A673 (cell line): Measurements from ENCODE around the gene MED28. TPM values are rescaled to one million over a fixed set of nuclear protein-coding genes. Genes with fewer than 3 reads are reported as not detected.

ENCODE experiments used
- Bru-seq: library from RNA; stranded (reverse); fragments of 400-500 nt; gene quantifications from one replicate; lab custom pipeline; 2021; lab: Mats Ljungman, UMichigan
- BruChase-seq, 2 experiments: library from RNA; stranded (reverse); fragments of 400-500 nt; gene quantifications; one replicate each; lab custom pipeline; 2021; lab: Mats Ljungman, UMichigan
- BruUV-seq: library from RNA; stranded (reverse); fragments of 400-500 nt; replicated peaks from 2 replicates; lab custom pipeline; 2021; lab: Mats Ljungman, UMichigan
- CTCF ChIA-PET: fragments of 300-600 bp; sonication (Branson Sonifier 250); formaldehyde crosslinking; loops from one replicate; lab custom pipeline; 2022; ENCODE audit warnings: antibody characterized with exemption; lab: Charles Lee
- POLR2A ChIA-PET: fragments of 300-600 bp; sonication (Branson Sonifier 250); formaldehyde crosslinking; loops from one replicate; lab custom pipeline; 2022; ENCODE audit warnings: antibody characterized with exemption; ENCODE audit not compliant: low non-redundant PET; lab: Charles Lee
- DNase-seq: peaks from one replicate; pipeline ENCODE4 v3.0.0-alpha.2; 2015; ENCODE audit warnings: low spot score
- H3K27ac ChIP-seq: fragments of 200-600 bp; sonication (generic); 2 replicates; pipeline ENCODE4 v1.5.1; 2016; ENCODE audit warnings: mixed run types, low read depth, mild to moderate bottlenecking, mixed read lengths, antibody characterized with exemption, low read length; ENCODE audit not compliant: poor library complexity, severe bottlenecking
- H3K27me3 ChIP-seq: fragments of 200-600 bp; sonication (generic); replicated peaks from 2 replicates; pipeline ENCODE4 v1.6.1; 2017; ENCODE audit warnings: mixed run types, low read depth, mild to moderate bottlenecking, mixed read lengths, antibody characterized with exemption, low read length; ENCODE audit not compliant: insufficient read depth, poor library complexity
- H3K36me3 ChIP-seq: fragments of 200-600 bp; sonication (generic); 2 replicates; pipeline ENCODE4 v1.6.1; 2016; ENCODE audit warnings: mixed run types, mild to moderate bottlenecking, mixed read lengths, antibody characterized with exemption, low read length; ENCODE audit not compliant: insufficient read depth, poor library complexity, severe bottlenecking
- H3K4me1 ChIP-seq: fragments of 200-600 bp; sonication (generic); 2 replicates; pipeline ENCODE4 v1.6.1; 2017; ENCODE audit warnings: mixed run types, mild to moderate bottlenecking, mixed read lengths, antibody characterized with exemption, low read length; ENCODE audit not compliant: insufficient read depth, poor library complexity, severe bottlenecking
- H3K4me3 ChIP-seq: fragments of 200-600 bp; sonication (generic); 2 replicates; pipeline ENCODE4 v1.5.1; 2016; ENCODE audit warnings: low read depth, mixed run types, mild to moderate bottlenecking, mixed read lengths, low read length; ENCODE audit not compliant: poor library complexity, severe bottlenecking
- H3K9me3 ChIP-seq: fragments of 200-600 bp; sonication (generic); 2 replicates; pipeline ENCODE4 v1.6.1; 2016; ENCODE audit warnings: mixed run types, low read depth, mild to moderate bottlenecking, mixed read lengths, antibody characterized with exemption, low read length; ENCODE audit not compliant: poor library complexity, severe bottlenecking
- EZH2 ChIP-seq: fragments of 200-600 bp; sonication (generic); IDR thresholded peaks from 2 replicates; pipeline ENCODE4 v1.6.1; 2017; ENCODE audit warnings: borderline replicate concordance, low read depth, mild to moderate bottlenecking, mixed read lengths, antibody characterized with exemption, low read length; ENCODE audit not compliant: poor library complexity, severe bottlenecking
- intact Hi-C: fragments of 100-400 bp; cut with micrococcal nuclease; formaldehyde crosslinking; loops from one replicate; pipeline ENCODE4 v1.10.0; 2022; ENCODE audit not compliant: unreplicated experiment
- long read RNA-seq: library from polyadenylated mRNA; stranded (forward); transcript quantifications from one replicate; pipeline ENCODE4 v2.0.0, GENCODE V29; 2022
- total RNA-seq: library from RNA; stranded (reverse); gene quantifications from 2 replicates; pipeline ENCODE4 v1.2.3, GENCODE V29; 2021
- TF ChIP-seq, protein P1 (sequence below): fragments of 300-800, 200-600 bp; sonication (generic); conservative IDR thresholded peaks from 2 replicates; pipeline ENCODE4 v1.5.1; 2017; ENCODE audit warnings: low read depth, mild to moderate bottlenecking, antibody characterized with exemption, low read length, moderate library complexity, mixed read lengths

The MED28 gene, protein sequence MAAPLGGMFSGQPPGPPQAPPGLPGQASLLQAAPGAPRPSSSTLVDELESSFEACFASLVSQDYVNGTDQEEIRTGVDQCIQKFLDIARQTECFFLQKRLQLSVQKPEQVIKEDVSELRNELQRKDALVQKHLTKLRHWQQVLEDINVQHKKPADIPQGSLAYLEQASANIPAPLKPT
- total RNA-seq (46.6 and 48.8 TPM in 2 replicates), Bru-seq, nascent RNA (percentile 93 among the genes with signal in this experiment), BruChase-seq, experiment 1, labeled RNA remaining after a 2-hour chase (percentile 98 among the genes with signal in this experiment), BruChase-seq, experiment 2, labeled RNA remaining after a 6-hour chase (percentile 96 among the genes with signal in this experiment)
- long read RNA-seq, full-length matches to known transcripts, result 68 of 71 reads
- long read RNA-seq, partial matches to known transcripts, result 0 of 71 reads
- long read RNA-seq, other reads (novel, unspliced or antisense), result 3 of 71 reads

DNA sequence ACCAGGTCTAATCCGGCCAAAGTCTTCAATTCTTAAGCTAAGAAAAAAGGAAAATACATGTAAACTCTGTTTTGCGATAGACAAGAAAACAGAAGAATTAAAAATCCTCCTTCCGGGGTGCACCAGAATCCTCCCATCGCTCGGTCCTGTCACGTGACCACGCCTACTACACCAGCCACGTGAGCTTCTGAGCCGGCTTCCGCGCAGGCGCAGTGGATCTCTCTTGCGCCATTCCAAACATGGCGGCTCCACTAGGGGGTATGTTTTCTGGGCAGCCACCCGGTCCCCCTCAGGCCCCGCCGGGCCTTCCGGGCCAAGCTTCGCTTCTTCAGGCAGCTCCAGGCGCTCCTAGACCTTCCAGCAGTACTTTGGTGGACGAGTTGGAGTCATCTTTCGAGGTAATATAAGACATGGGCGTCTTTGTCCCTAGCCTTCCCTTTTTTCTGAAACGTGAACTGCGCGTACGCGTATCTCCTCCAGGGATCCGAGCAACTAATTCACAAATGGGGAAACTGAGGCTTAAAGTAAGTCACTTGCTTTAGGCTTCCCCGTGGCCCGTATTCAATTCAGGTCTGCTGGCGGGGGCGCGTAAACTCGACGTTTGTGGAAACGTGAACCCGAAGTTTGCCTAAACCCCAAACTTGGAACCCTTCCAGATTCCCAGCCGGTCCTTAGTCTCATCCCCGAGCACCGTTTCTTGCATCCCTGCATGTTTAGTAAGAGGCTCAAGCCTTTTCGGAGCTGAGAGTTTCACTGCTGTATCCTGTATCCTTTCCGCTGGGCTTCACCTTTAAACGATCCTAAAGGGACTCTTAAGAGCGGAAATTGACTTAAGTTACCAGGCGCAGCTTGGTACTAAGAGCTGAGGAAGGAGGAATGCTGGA lies at the start of gene MED28:
MED28 (plus strand) TSS at position 226 of the 884 bp plus-strand sequence; CDS start at position 240, 14 bp downstream.
- H3K4me1 ChIP-seq, result peaks cover 10% of the 10 kb centered on the region
- peak within 1 kb of the TSS; percentile 86 for H3K27ac ChIP-seq
- DNase-seq, result peak; percentile 97
- POLR2A ChIA-PET, result interaction anchor here (0.6 to 0.7 kb wide), 2 partner anchors 257 to 1087 kb away, joined by 4 to 11 read pairs; no protein-coding TSS in a partner anchor
- intact Hi-C loops, result loop anchor here (10.0 kb wide), 1 partner anchor 190 kb away; no protein-coding TSS in a partner anchor
- TSS peak; percentile 86 for BruUV-seq
- H3K9me3 ChIP-seq, result no peaks in the 10 kb centered on the region
- H3K36me3 ChIP-seq, result peaks cover 12% of the 10 kb centered on the region
- CTCF ChIA-PET, result no interaction called here
- H3K27me3 ChIP-seq, result no peaks in the 10 kb centered on the region
- TF ChIP-seq EZH2, result no peak
- TF ChIP-seq, protein P1, sequence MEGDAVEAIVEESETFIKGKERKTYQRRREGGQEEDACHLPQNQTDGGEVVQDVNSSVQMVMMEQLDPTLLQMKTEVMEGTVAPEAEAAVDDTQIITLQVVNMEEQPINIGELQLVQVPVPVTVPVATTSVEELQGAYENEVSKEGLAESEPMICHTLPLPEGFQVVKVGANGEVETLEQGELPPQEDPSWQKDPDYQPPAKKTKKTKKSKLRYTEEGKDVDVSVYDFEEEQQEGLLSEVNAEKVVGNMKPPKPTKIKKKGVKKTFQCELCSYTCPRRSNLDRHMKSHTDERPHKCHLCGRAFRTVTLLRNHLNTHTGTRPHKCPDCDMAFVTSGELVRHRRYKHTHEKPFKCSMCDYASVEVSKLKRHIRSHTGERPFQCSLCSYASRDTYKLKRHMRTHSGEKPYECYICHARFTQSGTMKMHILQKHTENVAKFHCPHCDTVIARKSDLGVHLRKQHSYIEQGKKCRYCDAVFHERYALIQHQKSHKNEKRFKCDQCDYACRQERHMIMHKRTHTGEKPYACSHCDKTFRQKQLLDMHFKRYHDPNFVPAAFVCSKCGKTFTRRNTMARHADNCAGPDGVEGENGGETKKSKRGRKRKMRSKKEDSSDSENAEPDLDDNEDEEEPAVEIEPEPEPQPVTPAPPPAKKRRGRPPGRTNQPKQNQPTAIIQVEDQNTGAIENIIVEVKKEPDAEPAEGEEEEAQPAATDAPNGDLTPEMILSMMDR, result no peak
- peak within 1 kb of the TSS; percentile 77 for H3K4me3 ChIP-seq

DNA sequence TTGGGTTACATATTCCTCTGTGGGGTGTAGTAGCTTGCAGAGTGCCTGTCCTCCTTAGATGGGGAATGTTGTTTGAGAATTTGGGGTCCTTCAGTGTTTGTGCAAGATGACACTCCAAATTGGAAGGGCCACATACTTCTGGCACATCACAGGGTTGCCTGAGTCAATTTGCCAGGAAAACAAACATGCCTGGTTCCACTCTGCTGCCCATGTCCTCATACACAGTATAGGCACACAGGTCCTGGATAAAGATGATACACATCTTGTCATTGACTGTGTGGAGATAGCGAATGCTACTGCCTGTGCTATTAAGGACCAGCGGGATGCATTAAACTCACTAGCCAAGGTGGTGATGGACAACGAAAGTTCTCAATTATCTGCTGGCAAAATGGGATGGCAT lies 48.6 kb upstream of the MED28 start:
- Histone ChIP-seq H3K4me3 (no peak overlapping the region), H3K27me3 (no peaks in the 10 kb centered on the region), H3K4me1 (no peaks in the 10 kb centered on the region), H3K36me3 (no peaks in the 10 kb centered on the region), H3K9me3 (no peaks in the 10 kb centered on the region), H3K27ac (no peak overlapping the region)
- CTCF ChIA-PET, result no interaction called here
- no peak for TF ChIP-seq EZH2
- TF ChIP-seq, protein P1, result no peak
- POLR2A ChIA-PET, result no interaction called here
- BruUV-seq, result no TSS peak
- intact Hi-C loops, result no loop called here
- no peak for DNase-seq

DNA sequence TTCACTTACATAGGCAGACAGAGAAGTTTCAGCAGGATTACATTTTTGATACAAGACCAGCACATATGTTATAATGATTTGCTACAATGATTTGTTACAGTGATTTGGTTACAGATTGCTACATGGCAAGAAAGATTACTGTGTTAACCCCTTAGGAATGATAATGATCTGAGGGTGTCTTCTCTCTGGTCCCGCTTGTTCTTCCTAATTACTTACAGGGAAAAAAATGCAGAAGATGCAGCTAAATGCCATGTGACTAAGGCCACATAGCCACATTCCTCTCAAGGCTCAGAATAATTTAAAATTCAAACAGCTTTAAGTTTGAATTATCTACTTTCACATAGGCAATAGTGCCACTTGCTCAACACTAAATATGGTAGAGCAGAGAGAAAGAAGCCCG lies 47.2 kb upstream of the MED28 start:
- intact Hi-C loops, result no loop called here
- H3K4me1 ChIP-seq, result no peaks in the 10 kb centered on the region
- no peaks in the 10 kb centered on the region for H3K9me3 ChIP-seq
- no peak overlapping the region for H3K4me3 ChIP-seq
- no peaks in the 10 kb centered on the region for H3K36me3 ChIP-seq
- POLR2A ChIA-PET, result no interaction called here
- no peaks in the 10 kb centered on the region for H3K27me3 ChIP-seq
- H3K27ac ChIP-seq, result no peak overlapping the region
- CTCF ChIA-PET, result interaction anchor here (0.8 kb wide), 1 partner anchor 18 kb away, joined by 4 read pairs; no protein-coding TSS in a partner anchor
- TF ChIP-seq EZH2, result no peak
- TF ChIP-seq, protein P1, result no peak
- no TSS peak for BruUV-seq
- DNase-seq, result no peak
